Endothelial cell of umbilical vein (primary cell): ENCODE data around the gene MMP23B. TPM values are rescaled to one million over a fixed set of nuclear protein-coding genes. Genes with fewer than 3 reads are reported as not detected.

ENCODE experiments used
- BruUV-seq: library from RNA; stranded (reverse); fragments of 400-500 nt; replicated peaks from 2 replicates; lab custom pipeline; 2021; lab: Mats Ljungman, UMichigan
- CTCF ChIA-PET: fragments of 300-600, 350-600 bp; sonication (Branson Sonifier 250); formaldehyde crosslinking; loops from one replicate; lab custom pipeline; 2021; ENCODE audit warnings: antibody characterized with exemption, inconsistent platforms; lab: Charles Lee
- POLR2A ChIA-PET: fragments of 300-600, 350-600 bp; sonication (Branson Sonifier 250); formaldehyde crosslinking; loops from one replicate; lab custom pipeline; 2021; ENCODE audit warnings: antibody characterized with exemption, inconsistent platforms; lab: Charles Lee
- DNase-seq: peaks from one replicate; pipeline ENCODE4 v3.0.0-alpha.2; 2011; ENCODE audit warnings: low read depth, low spot score
- FAIRE-seq: peaks from 2 replicates; lab custom pipeline; 2011; peaks lifted over from hg19 to GRCh38; lab: Jason Lieb, UNC
- H2AFZ ChIP-seq: 2 replicates; pipeline ENCODE4 v1.6.0; 2012; ENCODE audit warnings: low read depth, low read length, control low read depth, inconsistent platforms
- H3K27ac ChIP-seq: 2 replicates; pipeline ENCODE4 v1.5.1; 2011; ENCODE audit warnings: low read depth, mild to moderate bottlenecking, control low read depth, low read length, moderate library complexity; ENCODE audit not compliant: insufficient read depth
- H3K27me3 ChIP-seq, 2 experiments: 2 replicates each; pipeline versions ENCODE4 v1.6.0 to v1.6.1; 2011; ENCODE audit warnings: low read length in 2 of 2, mixed read lengths in 1 of 2; ENCODE audit not compliant: control insufficient read depth in 2 of 2, insufficient read depth in 2 of 2
- H3K36me3 ChIP-seq, 2 experiments: 2 replicates in 1 of 2; 3 replicates in 1 of 2; pipeline ENCODE4 v1.5.1; 2011; ENCODE audit warnings: low read length in 2 of 2, mild to moderate bottlenecking in 1 of 2, moderate library complexity in 1 of 2; ENCODE audit not compliant: control insufficient read depth in 2 of 2, insufficient read depth in 2 of 2; ENCODE audit errors: extremely low read depth in 1 of 2
- H3K4me1 ChIP-seq: 3 replicates; pipeline ENCODE4 v1.5.1; 2011; ENCODE audit warnings: mild to moderate bottlenecking, low read length; ENCODE audit not compliant: control insufficient read depth, insufficient read depth; ENCODE audit errors: extremely low read depth
- H3K4me2 ChIP-seq: 2 replicates; pipeline ENCODE4 v1.6.1; 2011; ENCODE audit warnings: low read length, control low read depth, mixed read lengths; ENCODE audit not compliant: insufficient read depth
- H3K4me3 ChIP-seq, 3 experiments: fragments of 200-600 bp in 1 of 3; sonication (generic), shearing (Covaris generic) in 1 of 3; replicated peaks in 1 of 3; 2 replicates each; pipeline ENCODE4 v1.5.1; 2011 to 2016; ENCODE audit warnings: control low read depth in 3 of 3, low read length in 3 of 3, mild to moderate bottlenecking in 2 of 3, inconsistent platforms in 1 of 3, low read depth in 1 of 3, moderate library complexity in 1 of 3; ENCODE audit not compliant: insufficient read depth in 1 of 3
- H3K79me2 ChIP-seq: 2 replicates; pipeline ENCODE4 v1.6.0; 2012; ENCODE audit warnings: low read length, inconsistent platforms; ENCODE audit not compliant: control insufficient read depth, insufficient read depth
- H3K9ac ChIP-seq: replicated peaks from 2 replicates; pipeline ENCODE3; 2011; ENCODE audit warnings: low read length, control low read depth; ENCODE audit not compliant: insufficient read depth; ENCODE audit errors: extremely low read depth
- H3K9me1 ChIP-seq: replicated peaks from 3 replicates; pipeline ENCODE4 v1.6.0; 2011; ENCODE audit warnings: mild to moderate bottlenecking, low read length; ENCODE audit not compliant: control insufficient read depth, insufficient read depth; ENCODE audit errors: extremely low read depth
- H3K9me3 ChIP-seq: replicated peaks from 2 replicates; pipeline ENCODE4 v1.5.1; 2012; ENCODE audit warnings: low read length, inconsistent platforms; ENCODE audit not compliant: control insufficient read depth, insufficient read depth
- H4K20me1 ChIP-seq: replicated peaks from 2 replicates; pipeline ENCODE3; 2011; ENCODE audit warnings: mild to moderate bottlenecking, low read length; ENCODE audit not compliant: control insufficient read depth, insufficient read depth; ENCODE audit errors: extremely low read depth
- CTCF ChIP-seq, 2 donors: IDR thresholded peaks; 1 replicate in 1 of 2; 2 replicates in 1 of 2; pipeline ENCODE4 v1.5.1; 2011; ENCODE audit warnings: low read length in 2 of 2, mild to moderate bottlenecking in 2 of 2, moderate library complexity in 2 of 2, control low read depth in 1 of 2, inconsistent platforms in 1 of 2, low read depth in 1 of 2; ENCODE audit not compliant: insufficient read depth in 1 of 2; ENCODE audit errors: extremely low read depth in 1 of 2
- EZH2 ChIP-seq: IDR thresholded peaks from 2 replicates; pipeline ENCODE4 v1.6.1; 2012; ENCODE audit warnings: borderline replicate concordance, low read depth, mild to moderate bottlenecking, moderate library complexity, low read length, inconsistent platforms; ENCODE audit not compliant: severe bottlenecking
- FOS ChIP-seq: IDR thresholded peaks from 2 replicates; pipeline ENCODE4 v1.6.1; 2011; ENCODE audit warnings: mild to moderate bottlenecking, low read length, moderate library complexity, borderline replicate concordance; ENCODE audit not compliant: insufficient read depth
- GATA2 ChIP-seq: IDR thresholded peaks from 2 replicates; pipeline ENCODE4 v1.7.0; 2011; ENCODE audit warnings: low read depth, mild to moderate bottlenecking, moderate library complexity, mixed read lengths, low read length; ENCODE audit not compliant: insufficient read length, insufficient read depth
- JUN ChIP-seq: IDR thresholded peaks from 2 replicates; pipeline ENCODE4 v1.6.1; 2011; ENCODE audit warnings: borderline replicate concordance, low read depth; ENCODE audit not compliant: insufficient read length, insufficient read depth
- MAX ChIP-seq: IDR thresholded peaks from 2 replicates; pipeline ENCODE4 v1.6.1; 2011; ENCODE audit not compliant: insufficient read depth, insufficient read length
- MYC ChIP-seq: IDR thresholded peaks from one replicate; pipeline ENCODE4 v1.6.1; 2011; ENCODE audit warnings: mild to moderate bottlenecking, low read depth, low read length
- POLR2A ChIP-seq: IDR thresholded peaks from 2 replicates; pipeline ENCODE4 v1.6.1; 2012; ENCODE audit warnings: low read depth, mild to moderate bottlenecking, control low read depth, low read length
- POLR2AphosphoS5 ChIP-seq: IDR thresholded peaks from 2 replicates; pipeline ENCODE4 v1.6.1; 2012; ENCODE audit warnings: low read depth, mild to moderate bottlenecking, control low read depth, low read length, moderate library complexity; ENCODE audit not compliant: insufficient read depth
- dilution Hi-C: fragments of 300-500 bp; cut with MboI; formaldehyde crosslinking; loops from one replicate; pipeline ENCODE4 v1.15.0; 2019; ENCODE audit warnings: low sequenced_read_pairs; ENCODE audit not compliant: extremely low pct_ligation_motif_present
- intact Hi-C: fragments of 100-400 bp; cut with micrococcal nuclease; formaldehyde crosslinking; loops from one replicate; pipeline ENCODE4 v1.10.0; 2022
- polyA plus RNA-seq, 4 experiments: library from polyadenylated mRNA; depleted of rRNA in 3 of 4; stranded (reverse) in 3 of 4; unstranded in 1 of 4; fragments of >200 nt; gene quantifications; 2 replicates each; pipeline versions ENCODE4 v1.2.1 to v1.2.3, GENCODE V29; 2011 to 2012; ENCODE audit warnings: missing spikeins in 1 of 4
- total RNA-seq: library from RNA; stranded (reverse); gene quantifications from 2 replicates; pipeline ENCODE4 v1.2.3, GENCODE V29; 2021

Gene MMP23B
- total and polyA plus RNA-seq, 2 donors (not counting 3 experiments of a cell fraction or from before 2014, with no cell fraction given): 0.62 to 5.3 TPM

GRCh38 chr1:1593834-1594601, 38.0 kb upstream of the MMP23B start:
- Histone ChIP-seq H3K9me1 (no peaks in the 10 kb centered on the region), H3K4me2 (no peak overlapping the region), H3K9ac (no peak overlapping the region), H3K27ac (no peak overlapping the region), H3K9me3 (no peaks in the 10 kb centered on the region), H3K36me3 (no peaks in the 10 kb centered on the region), H3K4me3 (no peak overlapping the region), H3K79me2 (no peaks in the 10 kb centered on the region), H3K4me1 (no peaks in the 10 kb centered on the region), H4K20me1 (no peaks in the 10 kb centered on the region), H3K27me3 (peaks cover 14 to 18% of the 10 kb centered on the region in 2 experiments), H2AFZ (no peak overlapping the region)
- DNase-seq (no peak), FAIRE-seq (no peak)
- no peak for TF ChIP-seq MAX
- no peak for TF ChIP-seq GATA2
- no peak for TF ChIP-seq MYC
- TF ChIP-seq JUN: no peak
- no peak for TF ChIP-seq POLR2A
- TF ChIP-seq EZH2: no peak
- TF ChIP-seq FOS: no peak
- no peak for TF ChIP-seq CTCF (IDR thresholded peaks at IDR 0.05; ENCODE audit: extremely low read depth in 1 of 2, insufficient read depth in 1 of 2, low read depth in 1 of 2, low read length in 2 of 2)
- TF ChIP-seq POLR2AphosphoS5: no peak
- dilution Hi-C loops (no loop called here), intact Hi-C loops (no loop called here)
- ChIA-PET CTCF (no interaction called here), POLR2A (no interaction called here)
- no TSS peak for BruUV-seq
